GM12878 (cell line): Measurements from ENCODE around the gene TLR10. TPM values are rescaled to one million over a fixed set of nuclear protein-coding genes. Genes with fewer than 3 reads are reported as not detected.
A peak's percentile ranks its signal among the peaks of the same experiment; 100 is the strongest.

Experiments
- ATF7 ChIP-seq: fragments of 450-650 bp; IDR thresholded peaks from 2 replicates; pipeline ENCODE4 v1.6.1; 2016; ENCODE audit warnings: low read depth, mild to moderate bottlenecking
- BCL3 ChIP-seq: IDR thresholded peaks from 2 replicates; pipeline ENCODE4 v1.6.1; 2011; ENCODE audit warnings: borderline replicate concordance, low read depth, mild to moderate bottlenecking, moderate library complexity, low read length; ENCODE audit not compliant: insufficient read depth, poor library complexity, severe bottlenecking
- CBFB ChIP-seq: IDR thresholded peaks from 2 replicates; pipeline ENCODE4 v1.6.1; 2016; ENCODE audit warnings: antibody characterized with exemption, low read depth
- CUX1 ChIP-seq: IDR thresholded peaks from 2 replicates; pipeline ENCODE4 v1.6.1; 2012; ENCODE audit warnings: improper control_type of control experiment, low read depth, low read length; ENCODE audit not compliant: insufficient replicate concordance
- ETV6 ChIP-seq, 2 experiments: fragments of 450-650 bp in 1 of 2; IDR thresholded peaks in 1 of 2; conservative IDR thresholded peaks in 1 of 2; 2 replicates each; pipeline ENCODE4 v1.6.1; 2014; ENCODE audit warnings: antibody characterized with exemption in 1 of 2, borderline replicate concordance in 1 of 2, low read depth in 1 of 2, mild to moderate bottlenecking in 1 of 2, moderate library complexity in 1 of 2
- HDGF ChIP-seq: fragments of 450-650 bp; IDR thresholded peaks from 2 replicates; pipeline ENCODE4 v1.6.1; 2016; ENCODE audit warnings: antibody characterized with exemption
- KDM1A ChIP-seq: fragments of 200-600 bp; sonication (generic); IDR thresholded peaks from 2 replicates; pipeline ENCODE4 v1.6.1; 2016; ENCODE audit warnings: borderline replicate concordance
- MEF2B ChIP-seq: fragments of 450-650 bp; IDR thresholded peaks from 2 replicates; pipeline ENCODE4 v1.6.1; 2018; ENCODE audit warnings: mild to moderate bottlenecking, moderate library complexity; ENCODE audit not compliant: partially characterized antibody, poor library complexity, severe bottlenecking
- NFYA ChIP-seq: IDR thresholded peaks from 2 replicates; pipeline ENCODE4 v1.6.1; 2011; ENCODE audit warnings: low read depth, mild to moderate bottlenecking, low read length, improper control_type of control experiment, borderline replicate concordance
- NR2C1 ChIP-seq: fragments of 450-650 bp; IDR thresholded peaks from 2 replicates; pipeline ENCODE4 v1.6.1; 2017; ENCODE audit warnings: antibody characterized with exemption, mild to moderate bottlenecking, moderate library complexity
- PAX8 ChIP-seq: fragments of 450-650 bp; IDR thresholded peaks from 2 replicates; pipeline ENCODE4 v1.6.1; 2017; ENCODE audit warnings: mild to moderate bottlenecking, moderate library complexity
- PRDM15 ChIP-seq: fragments of 450-650 bp; formaldehyde crosslinking; IDR thresholded peaks from 2 replicates; pipeline ENCODE4 v1.4.0; 2020; ENCODE audit warnings: mild to moderate bottlenecking, moderate library complexity
- RB1 ChIP-seq: fragments of 450-650 bp; formaldehyde crosslinking; IDR thresholded peaks from 2 replicates; pipeline ENCODE4 v1.6.1; 2017; ENCODE audit warnings: mild to moderate bottlenecking, borderline replicate concordance
- SKIL ChIP-seq: fragments of 450-650 bp; IDR thresholded peaks from 2 replicates; pipeline ENCODE4 v1.6.1; 2017; ENCODE audit warnings: mild to moderate bottlenecking, low read depth, inconsistent platforms; ENCODE audit not compliant: poor library complexity, severe bottlenecking
- SRF ChIP-seq, 2 experiments: IDR thresholded peaks; 2 replicates each; pipeline ENCODE4 v1.6.1; 2011; ENCODE audit warnings: low read depth in 2 of 2, low read length in 2 of 2, mild to moderate bottlenecking in 1 of 2, moderate library complexity in 1 of 2
- STAT3 ChIP-seq: IDR thresholded peaks from 2 replicates; pipeline ENCODE4 v1.6.1; 2011; ENCODE audit warnings: low read depth, low read length, improper control_type of control experiment
- SUZ12 ChIP-seq: fragments of 200-600 bp; sonication (generic); IDR thresholded peaks from one replicate; pipeline ENCODE4 v1.6.1; 2018; ENCODE audit warnings: antibody characterized with exemption, mild to moderate bottlenecking; ENCODE audit not compliant: unreplicated experiment
- polyA plus RNA-seq, 11 experiments: library from polyadenylated mRNA; depleted of rRNA in 4 of 11; unstranded in 6 of 11; stranded (reverse) in 5 of 11; fragments of >200 nt; fragmentation: Nextera tagmentation in 4 of 11; fragmentation: Illumina TruSeq in 1 of 11; extraction: Ambion mirVana in 4 of 11; extraction: Trizol in 1 of 11; gene quantifications; 1 replicate in 1 of 11; 2 replicates in 10 of 11; pipeline versions ENCODE4 v1.2.1 to v1.2.3, GENCODE V29; 2011 to 2016; ENCODE audit warnings: inconsistent platforms in 2 of 11, missing spikeins in 2 of 11, low read depth in 1 of 11
- total RNA-seq, 4 experiments: library from RNA; depleted of rRNA in 3 of 4; stranded (reverse); fragments of >200 nt in 3 of 4; fragmentation: Illumina TruSeq in 1 of 4; extraction: Trizol in 1 of 4; gene quantifications; 2 replicates each; pipeline versions ENCODE4 v1.2.1 to v1.2.3, GENCODE V29; 2013 to 2021

The TLR10 gene
- total and polyA plus RNA-seq, 10 of the 15 experiments (the other 5 are each of a cell fraction or from before 2014, with no cell fraction given), result 31.5 to 149 (median 64.9) TPM

- TF ChIP-seq ETV6 (conservative IDR thresholded peaks at IDR 0.05 in 1 of 2, IDR thresholded peaks at IDR 0.05 in 1 of 2; ENCODE audit: borderline replicate concordance in 1 of 2, low read depth in 1 of 2) (peak in 1 of 2 experiments; percentile 57; a peak in 1 of 4 replicates), ATF7 (no peak), CUX1 (no peak), SRF (IDR thresholded peaks at IDR 0.05; ENCODE audit: low read depth in 2 of 2, low read length in 2 of 2) (0 out of 4 replicates have a peak, but pooled peaks of 1 of the 2 experiments have one; percentile 19), CBFB (peak; percentile 77), PRDM15 (CRISPR knock-in tag) (no peak), RB1 (no peak), SKIL (no peak), MEF2B (peak; percentile 48), NFYA (no peak), NR2C1 (no peak), HDGF (no peak), KDM1A (no peak), STAT3 (no peak), BCL3 (peak; percentile 98), SUZ12 (no peak), PAX8 (no peak)
Measured at GRCh38 chr4:38785901-38786402, 3.2 kb upstream of the TLR10 start (continued).
